SU-DHL-6 (cell line): Measurements from ENCODE around the gene AMPD3.

Experiments used
- H2AFZ ChIP-seq: fragments of 200-600 bp; sonication (generic); 2 replicates; pipeline ENCODE4 v1.6.1; 2014; ENCODE audit warnings: low read depth, mild to moderate bottlenecking, moderate library complexity, mixed read lengths, antibody characterized with exemption, low read length; ENCODE audit not compliant: severe bottlenecking
- H3F3A ChIP-seq: fragments of 200-600 bp; shearing (Covaris generic); 2 replicates; pipeline ENCODE4 v1.6.0; 2016; ENCODE audit warnings: antibody characterized with exemption, mild to moderate bottlenecking; ENCODE audit not compliant: insufficient read depth
- H3K27ac ChIP-seq: fragments of 200-600 bp; sonication (generic); 2 replicates; pipeline ENCODE4 v1.5.1; 2016; ENCODE audit warnings: low read depth, mild to moderate bottlenecking, low read length, moderate library complexity, mixed read lengths
- H3K27me3 ChIP-seq: fragments of 200-600 bp; sonication (generic), shearing (Covaris generic); 2 replicates; pipeline ENCODE4 v1.6.0; 2014; ENCODE audit warnings: mild to moderate bottlenecking, low read length
- H3K36me3 ChIP-seq: fragments of 200-600 bp; sonication (generic); 2 replicates; pipeline ENCODE4 v1.6.1; 2014; ENCODE audit warnings: mild to moderate bottlenecking, low read length, mixed read lengths
- H3K4me2 ChIP-seq: fragments of 300-600, 200-600 bp; shearing (Covaris generic), sonication (generic); 2 replicates; pipeline ENCODE4 v1.6.0; 2014; ENCODE audit warnings: low read length, low read depth, mild to moderate bottlenecking; ENCODE audit not compliant: poor library complexity, severe bottlenecking
- H3K4me3 ChIP-seq: fragments of 200-600 bp; sonication (generic); 2 replicates; pipeline ENCODE4 v1.5.1; 2014; ENCODE audit warnings: antibody characterized with exemption, low read length, mild to moderate bottlenecking, mixed read lengths; ENCODE audit not compliant: insufficient read depth, poor library complexity, severe bottlenecking
- H3K79me2 ChIP-seq: fragments of 200-600 bp; sonication (generic); 2 replicates; pipeline ENCODE4 v1.6.1; 2014; ENCODE audit warnings: mild to moderate bottlenecking, low read length, moderate library complexity; ENCODE audit not compliant: insufficient read depth
- H3K9ac ChIP-seq: fragments of 200-600 bp; sonication (generic); 2 replicates; pipeline ENCODE4 v1.7.0; 2014; ENCODE audit warnings: mild to moderate bottlenecking, low read length
- H3K9me2 ChIP-seq: fragments of 200-600 bp; sonication (generic); replicated peaks from 2 replicates; pipeline ENCODE4 v1.6.1; 2014; ENCODE audit warnings: low read length; ENCODE audit not compliant: insufficient read depth
- H3K9me3 ChIP-seq: fragments of 200-600 bp; sonication (generic); 2 replicates; pipeline ENCODE4 v1.6.1; 2014; ENCODE audit warnings: low read length, mixed read lengths; ENCODE audit not compliant: insufficient read depth
- H4K20me1 ChIP-seq: fragments of 200-600 bp; sonication (generic); 2 replicates; pipeline ENCODE4 v1.6.1; 2014; ENCODE audit warnings: low read depth, mild to moderate bottlenecking, antibody characterized with exemption, low read length, moderate library complexity, mixed read lengths
- CTCF ChIP-seq: fragments of 200-600 bp; sonication (generic); IDR thresholded peaks from one replicate; pipeline ENCODE4 v1.5.1; 2017; ENCODE audit warnings: antibody characterized with exemption, mild to moderate bottlenecking, low read length, moderate library complexity; ENCODE audit not compliant: insufficient read depth, poor library complexity, severe bottlenecking
- EZH2phosphoT487 ChIP-seq: fragments of 200-600 bp; sonication (generic), shearing (Covaris generic); conservative IDR thresholded peaks from 2 replicates; pipeline ENCODE4 v1.6.1; 2018; ENCODE audit warnings: mild to moderate bottlenecking, antibody characterized with exemption, low read length, moderate library complexity, mixed read lengths

The AMPD3 gene

GRCh38 chr11:10478574-10479550 lies 23.8 kb downstream of the AMPD3 start:
- H3K9ac ChIP-seq, result no peak overlapping the region
- no peaks in the 10 kb centered on the region for H3K9me3 ChIP-seq
- TF ChIP-seq EZH2phosphoT487 (no peak), CTCF (no peak)
- H3F3A ChIP-seq, result no peaks in the 10 kb centered on the region
- H4K20me1 ChIP-seq, result no peaks in the 10 kb centered on the region
- no peak overlapping the region for H3K4me3 ChIP-seq
- H3K27me3 ChIP-seq, result no peaks in the 10 kb centered on the region
- H3K27ac ChIP-seq, result no peak overlapping the region
- H2AFZ ChIP-seq, result no peak overlapping the region
- no peak overlapping the region for H3K4me2 ChIP-seq
- H3K36me3 ChIP-seq, result no peaks in the 10 kb centered on the region
- no peaks in the 10 kb centered on the region for H3K9me2 ChIP-seq
- no peaks in the 10 kb centered on the region for H3K79me2 ChIP-seq

- Histone ChIP-seq H3K9me2 (no peaks in the 10 kb centered on the region), H3K27me3 (no peaks in the 10 kb centered on the region), H3K4me3 (no peak overlapping the region), H3K9ac (no peak overlapping the region), H3F3A (no peaks in the 10 kb centered on the region), H3K9me3 (no peaks in the 10 kb centered on the region), H3K79me2 (no peaks in the 10 kb centered on the region), H4K20me1 (no peaks in the 10 kb centered on the region), H3K36me3 (no peaks in the 10 kb centered on the region), H3K27ac (no peak overlapping the region), H2AFZ (no peak overlapping the region), H3K4me2 (no peak overlapping the region)
- TF ChIP-seq EZH2phosphoT487, result no peak
- no peak for TF ChIP-seq CTCF
Measured at GRCh38 chr11:10480026-10480425, 25.0 kb downstream of the AMPD3 start.

GRCh38 chr11:10480760-10481159 lies 25.7 kb downstream of the AMPD3 start:
- H3K9me3 ChIP-seq, result no peaks in the 10 kb centered on the region
- H3K27ac ChIP-seq, result no peak overlapping the region
- no peak overlapping the region for H3K9ac ChIP-seq
- no peaks in the 10 kb centered on the region for H3F3A ChIP-seq
- no peaks in the 10 kb centered on the region for H3K27me3 ChIP-seq
- H3K9me2 ChIP-seq, result no peaks in the 10 kb centered on the region
- no peak overlapping the region for H2AFZ ChIP-seq
- no peak for TF ChIP-seq CTCF
- TF ChIP-seq EZH2phosphoT487, result no peak
- H3K79me2 ChIP-seq, result no peaks in the 10 kb centered on the region
- H3K4me2 ChIP-seq, result no peak overlapping the region
- no peak overlapping the region for H3K4me3 ChIP-seq
- no peaks in the 10 kb centered on the region for H4K20me1 ChIP-seq
- H3K36me3 ChIP-seq, result no peaks in the 10 kb centered on the region
